Measurements from ENCODE around the gene CCDC7.
A peak's percentile ranks its signal among the peaks of the same experiment; 100 is the strongest.

Gene CCDC7

DNA sequence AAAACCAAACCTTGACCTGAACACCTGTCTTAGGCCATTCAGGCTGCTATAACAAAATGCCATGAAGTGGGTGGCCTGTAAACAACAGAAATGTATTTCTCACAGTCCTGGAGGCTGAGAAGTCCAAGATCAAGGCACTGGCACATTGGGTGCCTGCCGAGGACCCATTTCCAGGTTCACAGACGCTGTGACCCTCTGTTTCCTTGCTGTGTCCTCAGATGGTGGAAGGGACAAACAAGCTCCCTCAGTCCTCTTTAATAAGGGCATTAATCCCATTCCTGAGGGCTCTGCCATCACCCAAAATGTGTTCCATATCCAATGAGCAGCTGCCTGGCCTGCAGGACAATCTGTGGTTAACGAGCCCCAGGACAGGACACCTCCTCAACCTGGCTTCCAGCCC is 444.5 kb downstream of the CCDC7 start:
- no peak for DNase-seq (ENCODE audit: low read depth in 1 of 2, low spot score in 1 of 2)

DNA sequence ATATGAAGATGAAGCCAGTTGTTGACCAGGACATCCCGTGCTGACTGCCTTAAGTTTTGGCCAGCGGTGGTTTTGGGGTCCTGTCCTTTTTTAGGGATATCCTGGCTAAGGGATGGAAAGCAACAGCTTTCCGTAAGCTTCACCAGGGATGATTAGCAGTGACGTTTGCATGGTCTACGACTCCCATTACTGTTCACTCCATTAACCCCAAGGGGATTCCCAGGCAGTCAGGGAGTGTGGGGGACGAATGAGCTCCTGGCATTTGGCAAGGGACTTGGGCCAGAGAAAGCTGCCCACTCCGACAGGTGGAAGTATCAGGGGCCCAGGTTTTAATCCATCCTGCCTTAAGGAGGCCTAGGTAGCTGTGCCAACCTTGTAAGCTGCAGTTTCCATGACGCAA is 445.3 kb downstream of the CCDC7 start:
- no peak for DNase-seq (ENCODE audit: low read depth in 1 of 2, low spot score in 1 of 2)
- H3K4me3 ChIP-seq (replicated peaks; ENCODE audit: insufficient read depth, low read length) = no peak overlapping the region
- TF ChIP-seq, protein P1, sequence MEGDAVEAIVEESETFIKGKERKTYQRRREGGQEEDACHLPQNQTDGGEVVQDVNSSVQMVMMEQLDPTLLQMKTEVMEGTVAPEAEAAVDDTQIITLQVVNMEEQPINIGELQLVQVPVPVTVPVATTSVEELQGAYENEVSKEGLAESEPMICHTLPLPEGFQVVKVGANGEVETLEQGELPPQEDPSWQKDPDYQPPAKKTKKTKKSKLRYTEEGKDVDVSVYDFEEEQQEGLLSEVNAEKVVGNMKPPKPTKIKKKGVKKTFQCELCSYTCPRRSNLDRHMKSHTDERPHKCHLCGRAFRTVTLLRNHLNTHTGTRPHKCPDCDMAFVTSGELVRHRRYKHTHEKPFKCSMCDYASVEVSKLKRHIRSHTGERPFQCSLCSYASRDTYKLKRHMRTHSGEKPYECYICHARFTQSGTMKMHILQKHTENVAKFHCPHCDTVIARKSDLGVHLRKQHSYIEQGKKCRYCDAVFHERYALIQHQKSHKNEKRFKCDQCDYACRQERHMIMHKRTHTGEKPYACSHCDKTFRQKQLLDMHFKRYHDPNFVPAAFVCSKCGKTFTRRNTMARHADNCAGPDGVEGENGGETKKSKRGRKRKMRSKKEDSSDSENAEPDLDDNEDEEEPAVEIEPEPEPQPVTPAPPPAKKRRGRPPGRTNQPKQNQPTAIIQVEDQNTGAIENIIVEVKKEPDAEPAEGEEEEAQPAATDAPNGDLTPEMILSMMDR (IDR thresholded peaks at IDR 0.05; ENCODE audit: insufficient read depth, low read length) = no peak
- TF ChIP-seq POLR2AphosphoS5 (IDR thresholded peaks at IDR 0.05; ENCODE audit: low read depth) (no peak), GABPA (IDR thresholded peaks at IDR 0.05; ENCODE audit: low read depth) (no peak), SPI1 (IDR thresholded peaks at IDR 0.05; ENCODE audit: borderline replicate concordance, low read depth) (no peak)
- TF ChIP-seq, protein P2, sequence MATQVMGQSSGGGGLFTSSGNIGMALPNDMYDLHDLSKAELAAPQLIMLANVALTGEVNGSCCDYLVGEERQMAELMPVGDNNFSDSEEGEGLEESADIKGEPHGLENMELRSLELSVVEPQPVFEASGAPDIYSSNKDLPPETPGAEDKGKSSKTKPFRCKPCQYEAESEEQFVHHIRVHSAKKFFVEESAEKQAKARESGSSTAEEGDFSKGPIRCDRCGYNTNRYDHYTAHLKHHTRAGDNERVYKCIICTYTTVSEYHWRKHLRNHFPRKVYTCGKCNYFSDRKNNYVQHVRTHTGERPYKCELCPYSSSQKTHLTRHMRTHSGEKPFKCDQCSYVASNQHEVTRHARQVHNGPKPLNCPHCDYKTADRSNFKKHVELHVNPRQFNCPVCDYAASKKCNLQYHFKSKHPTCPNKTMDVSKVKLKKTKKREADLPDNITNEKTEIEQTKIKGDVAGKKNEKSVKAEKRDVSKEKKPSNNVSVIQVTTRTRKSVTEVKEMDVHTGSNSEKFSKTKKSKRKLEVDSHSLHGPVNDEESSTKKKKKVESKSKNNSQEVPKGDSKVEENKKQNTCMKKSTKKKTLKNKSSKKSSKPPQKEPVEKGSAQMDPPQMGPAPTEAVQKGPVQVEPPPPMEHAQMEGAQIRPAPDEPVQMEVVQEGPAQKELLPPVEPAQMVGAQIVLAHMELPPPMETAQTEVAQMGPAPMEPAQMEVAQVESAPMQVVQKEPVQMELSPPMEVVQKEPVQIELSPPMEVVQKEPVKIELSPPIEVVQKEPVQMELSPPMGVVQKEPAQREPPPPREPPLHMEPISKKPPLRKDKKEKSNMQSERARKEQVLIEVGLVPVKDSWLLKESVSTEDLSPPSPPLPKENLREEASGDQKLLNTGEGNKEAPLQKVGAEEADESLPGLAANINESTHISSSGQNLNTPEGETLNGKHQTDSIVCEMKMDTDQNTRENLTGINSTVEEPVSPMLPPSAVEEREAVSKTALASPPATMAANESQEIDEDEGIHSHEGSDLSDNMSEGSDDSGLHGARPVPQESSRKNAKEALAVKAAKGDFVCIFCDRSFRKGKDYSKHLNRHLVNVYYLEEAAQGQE (IDR thresholded peaks at IDR 0.05; ENCODE audit: insufficient replicate concordance, low read depth) = no peak
- H3K27me3 ChIP-seq (ENCODE audit: insufficient read depth, poor library complexity, severe bottlenecking) = no peaks in the 10 kb centered on the region
- no peak overlapping the region for H3K27ac ChIP-seq (replicated peaks)

More for the DNA sequence above, 444.5 kb downstream of the CCDC7 start:
- Histone ChIP-seq H3K27ac (replicated peaks) (no peak overlapping the region), H3K27me3 (ENCODE audit: insufficient read depth, poor library complexity, severe bottlenecking) (no peaks in the 10 kb centered on the region), H3K4me3 (replicated peaks; ENCODE audit: insufficient read depth, low read length) (no peak overlapping the region)
- TF ChIP-seq, protein P1 (IDR thresholded peaks at IDR 0.05; ENCODE audit: insufficient read depth, low read length) = no peak
- TF ChIP-seq POLR2AphosphoS5 (IDR thresholded peaks at IDR 0.05; ENCODE audit: low read depth) (no peak), GABPA (IDR thresholded peaks at IDR 0.05; ENCODE audit: low read depth) (no peak), SPI1 (IDR thresholded peaks at IDR 0.05; ENCODE audit: borderline replicate concordance, low read depth) (no peak)
- TF ChIP-seq, protein P2 (IDR thresholded peaks at IDR 0.05; ENCODE audit: insufficient replicate concordance, low read depth) = no peak

DNA sequence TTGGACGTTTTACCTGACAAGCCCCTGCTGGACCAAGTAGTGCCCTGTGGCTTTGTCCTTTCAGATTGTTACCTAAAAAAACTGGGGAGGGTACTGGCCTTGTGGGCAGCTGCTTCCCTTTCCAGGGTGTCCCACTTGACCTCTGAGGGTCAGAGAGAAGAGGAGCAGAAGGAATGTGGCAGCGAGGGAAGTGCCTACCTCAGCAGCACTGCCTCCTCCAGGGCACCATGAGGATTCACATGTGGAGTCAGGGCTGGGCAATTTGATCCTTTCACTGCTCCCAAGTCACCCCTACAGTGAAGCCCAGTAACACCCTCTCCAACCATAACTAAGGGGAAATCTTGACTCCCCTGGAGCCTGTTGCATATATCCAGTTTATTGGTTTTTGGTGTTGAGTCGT is 447.5 kb downstream of the CCDC7 start:
- Histone ChIP-seq H3K27ac (replicated peaks) (no peak overlapping the region), H3K27me3 (ENCODE audit: insufficient read depth, poor library complexity, severe bottlenecking) (no peaks in the 10 kb centered on the region), H3K4me3 (replicated peaks; ENCODE audit: insufficient read depth, low read length) (no peak overlapping the region)
- TF ChIP-seq SPI1 (IDR thresholded peaks at IDR 0.05; ENCODE audit: borderline replicate concordance, low read depth) (peak; percentile 17; the same call in 1 of the 2 replicates), POLR2AphosphoS5 (IDR thresholded peaks at IDR 0.05; ENCODE audit: low read depth) (no peak)
- TF ChIP-seq, protein P2 (IDR thresholded peaks at IDR 0.05; ENCODE audit: insufficient replicate concordance, low read depth) = no peak
- peak in 1 of 2 experiments; percentile 21 for DNase-seq (ENCODE audit: low read depth in 1 of 2, low spot score in 1 of 2)
